Measurements from ENCODE around the gene SLC23A3. TPM values are rescaled to one million over a fixed set of nuclear protein-coding genes. Genes with fewer than 3 reads are reported as not detected.

The SLC23A3 gene
- total RNA-seq, 4 donors from 2014 or later = 0.26 to 8.1 (median 1.8) TPM; not detected in 1

DNA sequence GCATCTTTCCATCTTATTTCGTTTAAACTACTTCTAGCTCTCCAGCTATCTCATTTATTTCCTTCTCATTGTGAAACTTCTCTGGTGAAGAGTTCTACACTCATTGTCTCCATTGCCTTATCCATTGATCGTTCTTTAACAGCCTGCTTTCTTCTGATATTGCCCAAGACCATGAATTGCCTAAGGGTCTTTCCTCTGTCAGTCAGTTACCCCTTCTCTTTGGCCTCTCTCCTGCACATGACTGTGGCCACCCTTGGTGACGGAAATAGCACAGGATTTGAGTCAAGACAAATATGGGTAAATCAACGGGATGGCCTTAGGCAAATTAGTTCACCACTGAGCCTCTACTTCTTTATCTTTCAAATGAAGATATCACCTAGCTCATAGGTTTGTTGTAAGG is 35.9 kb downstream of the SLC23A3 start:
- Histone ChIP-seq H3K9me3 (no peaks in the 10 kb centered on the region), H3K27ac (no peak overlapping the region), H3K4me1 (no peaks in the 10 kb centered on the region), H3K27me3 (no peaks in the 10 kb centered on the region), H3K4me3 (no peak overlapping the region), H3K36me3 (no peaks in the 10 kb centered on the region)
- intact Hi-C loops (cut with DNase I; ENCODE audit: low total_unique reads) = no loop called here
- no peak for DNase-seq
- TF ChIP-seq, protein P1, sequence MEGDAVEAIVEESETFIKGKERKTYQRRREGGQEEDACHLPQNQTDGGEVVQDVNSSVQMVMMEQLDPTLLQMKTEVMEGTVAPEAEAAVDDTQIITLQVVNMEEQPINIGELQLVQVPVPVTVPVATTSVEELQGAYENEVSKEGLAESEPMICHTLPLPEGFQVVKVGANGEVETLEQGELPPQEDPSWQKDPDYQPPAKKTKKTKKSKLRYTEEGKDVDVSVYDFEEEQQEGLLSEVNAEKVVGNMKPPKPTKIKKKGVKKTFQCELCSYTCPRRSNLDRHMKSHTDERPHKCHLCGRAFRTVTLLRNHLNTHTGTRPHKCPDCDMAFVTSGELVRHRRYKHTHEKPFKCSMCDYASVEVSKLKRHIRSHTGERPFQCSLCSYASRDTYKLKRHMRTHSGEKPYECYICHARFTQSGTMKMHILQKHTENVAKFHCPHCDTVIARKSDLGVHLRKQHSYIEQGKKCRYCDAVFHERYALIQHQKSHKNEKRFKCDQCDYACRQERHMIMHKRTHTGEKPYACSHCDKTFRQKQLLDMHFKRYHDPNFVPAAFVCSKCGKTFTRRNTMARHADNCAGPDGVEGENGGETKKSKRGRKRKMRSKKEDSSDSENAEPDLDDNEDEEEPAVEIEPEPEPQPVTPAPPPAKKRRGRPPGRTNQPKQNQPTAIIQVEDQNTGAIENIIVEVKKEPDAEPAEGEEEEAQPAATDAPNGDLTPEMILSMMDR (IDR thresholded peaks at IDR 0.05) = no peak
- TF ChIP-seq POLR2A (IDR thresholded peaks at IDR 0.05) = no peak

DNA sequence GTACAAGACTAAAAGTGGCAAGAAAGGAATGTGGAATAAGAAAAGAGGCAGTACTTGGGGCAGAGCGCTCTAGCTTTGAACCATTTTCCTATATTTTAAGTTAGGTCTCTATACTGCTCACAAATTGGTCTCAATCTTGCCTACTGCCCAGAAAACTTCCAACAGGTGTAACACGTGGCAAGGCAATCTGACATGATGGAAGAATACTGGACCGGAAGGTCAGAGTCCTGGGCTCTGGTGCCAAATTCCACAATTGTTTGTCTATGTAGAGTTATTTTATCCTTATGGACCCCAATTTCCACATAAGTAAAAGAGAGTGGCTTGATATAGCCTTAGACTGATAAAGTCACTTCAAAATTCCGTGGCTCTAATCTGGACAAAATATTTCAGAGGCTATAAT is 38.1 kb downstream of the SLC23A3 start:
- intact Hi-C loops (cut with DNase I; ENCODE audit: low total_unique reads) = no loop called here
- H3K4me3 ChIP-seq = no peak overlapping the region
- H3K36me3 ChIP-seq = no peaks in the 10 kb centered on the region
- no peaks in the 10 kb centered on the region for H3K27me3 ChIP-seq
- H3K9me3 ChIP-seq = no peaks in the 10 kb centered on the region
- no peak overlapping the region for H3K27ac ChIP-seq
- no peak for TF ChIP-seq POLR2A (IDR thresholded peaks at IDR 0.05)
- TF ChIP-seq, protein P1 (IDR thresholded peaks at IDR 0.05) = no peak
- no peak for DNase-seq
- H3K4me1 ChIP-seq = no peaks in the 10 kb centered on the region

DNA sequence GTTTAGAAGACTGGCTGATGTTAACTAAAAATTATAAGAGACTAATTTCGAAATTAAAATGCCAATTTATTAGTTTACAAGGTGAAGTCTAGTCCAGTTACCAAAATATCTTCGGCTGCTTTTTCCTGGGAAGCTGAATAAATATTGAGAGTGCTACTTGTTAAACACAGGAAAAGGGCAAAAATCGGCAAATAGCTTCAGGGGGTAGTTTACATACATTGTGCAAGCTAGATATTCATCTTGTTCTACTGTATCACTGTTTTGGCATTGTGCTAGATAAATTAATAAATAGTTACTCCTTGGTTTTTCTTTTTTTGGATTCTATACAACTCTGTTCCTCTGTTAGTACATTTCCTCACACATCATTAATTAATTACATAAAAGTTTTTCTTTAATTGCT is 38.5 kb downstream of the SLC23A3 start:
- Histone ChIP-seq H3K9me3 (no peaks in the 10 kb centered on the region), H3K27ac (no peak overlapping the region), H3K4me3 (no peak overlapping the region), H3K4me1 (no peaks in the 10 kb centered on the region), H3K27me3 (no peaks in the 10 kb centered on the region), H3K36me3 (no peaks in the 10 kb centered on the region)
- intact Hi-C loops (cut with DNase I; ENCODE audit: low total_unique reads) = no loop called here
- DNase-seq = no peak
- TF ChIP-seq, protein P1 (IDR thresholded peaks at IDR 0.05) = no peak
- no peak for TF ChIP-seq POLR2A (IDR thresholded peaks at IDR 0.05)

DNA sequence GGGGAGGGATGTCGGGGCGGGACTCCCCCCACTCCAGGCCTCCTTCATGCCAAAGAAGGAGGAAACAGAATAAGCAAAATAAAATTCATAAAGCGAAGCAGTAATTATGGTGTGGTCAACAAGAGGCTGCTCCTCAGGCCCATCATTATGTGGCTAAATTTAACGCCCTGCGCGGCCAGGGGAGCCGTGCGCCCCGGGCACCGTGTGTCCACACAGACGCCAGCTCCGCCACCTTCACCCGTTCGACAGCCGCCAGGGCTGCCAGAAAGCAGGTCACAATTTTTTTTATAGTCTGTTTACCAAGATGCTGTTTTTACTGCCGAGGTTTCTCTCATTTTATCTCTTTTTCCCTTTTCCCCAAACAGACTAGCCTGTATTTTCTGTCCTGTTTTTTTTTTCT is 40.2 kb downstream of the SLC23A3 start:
- H3K36me3 ChIP-seq = no peaks in the 10 kb centered on the region
- peaks cover 0 to 3% of the 10 kb centered on the region in 2 donors for H3K4me1 ChIP-seq
- no peak for DNase-seq
- H3K9me3 ChIP-seq = no peaks in the 10 kb centered on the region
- TF ChIP-seq POLR2A (IDR thresholded peaks at IDR 0.05) = no peak
- TF ChIP-seq, protein P1 (IDR thresholded peaks at IDR 0.05) = no peak
- intact Hi-C loops (cut with DNase I; ENCODE audit: low total_unique reads) = no loop called here
- no peak overlapping the region for H3K27ac ChIP-seq
- H3K4me3 ChIP-seq = no peak overlapping the region
- H3K27me3 ChIP-seq = no peaks in the 10 kb centered on the region

DNA sequence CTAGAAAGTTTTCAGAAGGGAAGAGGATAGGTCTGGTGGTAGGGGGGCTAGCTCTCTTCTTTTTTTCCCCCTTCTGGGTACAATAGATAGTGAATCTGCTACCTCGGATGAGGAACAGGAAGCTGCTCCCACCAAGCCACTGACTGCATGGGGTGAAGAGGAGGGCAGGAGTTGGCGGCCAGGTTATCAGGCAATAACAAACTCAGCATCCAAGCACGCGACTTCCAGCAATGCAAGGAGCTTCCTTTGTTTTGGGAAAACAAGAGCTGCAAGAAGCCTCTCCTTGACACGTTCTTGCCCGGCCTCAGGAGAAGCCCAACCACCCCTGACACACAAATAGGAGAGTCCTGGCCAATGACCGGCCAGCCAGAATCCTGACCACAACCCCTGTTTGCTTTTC is 41.4 kb downstream of the SLC23A3 start:
- H3K27ac ChIP-seq = no peak overlapping the region
- H3K4me3 ChIP-seq = no peak overlapping the region
- TF ChIP-seq, protein P1 (IDR thresholded peaks at IDR 0.05) = no peak
- TF ChIP-seq POLR2A (IDR thresholded peaks at IDR 0.05) = no peak
- H3K27me3 ChIP-seq = no peaks in the 10 kb centered on the region
- H3K4me1 ChIP-seq = peaks cover 0 to 4% of the 10 kb centered on the region in 2 donors
- no peaks in the 10 kb centered on the region for H3K36me3 ChIP-seq
- intact Hi-C loops (cut with DNase I; ENCODE audit: low total_unique reads) = no loop called here
- no peaks in the 10 kb centered on the region for H3K9me3 ChIP-seq
- no peak for DNase-seq

Data from uterus (tissue), 4 donors.